GM18511 (cell line): ENCODE measurements around the gene KLC3.

Experiments
- ATAC-seq: cut with Tn5 transposase; IDR thresholded peaks from one replicate; pipeline ENCODE4 v1.9.1; 2021; ENCODE audit warnings: mild to moderate bottlenecking, moderate library complexity; ENCODE audit not compliant: unreplicated experiment

Gene KLC3

GRCh38 chr19:45370410-45371204, 30.1 kb downstream of the KLC3 start, which contains the start of gene ERCC2:
ERCC2 (minus strand) TSS chr19:45370573; CDS start chr19:45370540, 33 bp downstream.
- ATAC-seq = peak; percentile 97

- no peak for ATAC-seq
These were observed 35.6 kb downstream of the KLC3 start for GRCh38 chr19:45376045-45376724.

- no peak for ATAC-seq
These were observed 39.6 kb downstream of the KLC3 start for GRCh38 chr19:45380107-45380506.

- no peak for ATAC-seq
These were observed 41.9 kb downstream of the KLC3 start for GRCh38 chr19:45382426-45382825.

- no peak for ATAC-seq
These were observed 45.1 kb downstream of the KLC3 start for GRCh38 chr19:45385392-45386221.

- no peak for ATAC-seq
These were observed 50.8 kb downstream of the KLC3 start for GRCh38 chr19:45391346-45391745.

GRCh38 chr19:45391871-45392665, 51.5 kb downstream of the KLC3 start:
- no peak for ATAC-seq

GRCh38 chr19:45395821-45396617, 55.5 kb downstream of the KLC3 start:
- no peak for ATAC-seq

GRCh38 chr19:45400192-45400591, 59.6 kb downstream of the KLC3 start:
- no peak for ATAC-seq
